GM12892 (cell line): Measurements from ENCODE around the gene CRTAC1.

Experiments
- DNase-seq: peaks from one replicate; pipeline ENCODE4 v3.0.0; 2011; ENCODE audit not compliant: insufficient read length
- FAIRE-seq: peaks from 2 replicates; lab custom pipeline; 2011; peaks lifted over from hg19 to GRCh38; lab: Jason Lieb, UNC
- POLR2A ChIP-seq: IDR thresholded peaks from 2 replicates; pipeline ENCODE4 v1.6.1; 2011; ENCODE audit warnings: low read depth, low read length, control low read depth
- POLR2AphosphoS5 ChIP-seq: IDR thresholded peaks from 2 replicates; pipeline ENCODE4 v1.6.1; 2011; ENCODE audit warnings: low read depth, low read length, control low read depth
- TAF1 ChIP-seq: IDR thresholded peaks from 2 replicates; pipeline ENCODE4 v1.6.1; 2011; ENCODE audit warnings: low read depth, mild to moderate bottlenecking, control low read depth, low read length, borderline replicate concordance

The CRTAC1 gene

GRCh38 chr10:97830064-97830463 lies 200.4 kb downstream of the CRTAC1 start:
- FAIRE-seq (no peak), DNase-seq (no peak)
- TF ChIP-seq TAF1 (no peak), POLR2A (no peak), POLR2AphosphoS5 (no peak)

- no peak for FAIRE-seq
- DNase-seq: no peak
- TF ChIP-seq TAF1 (no peak), POLR2AphosphoS5 (no peak), POLR2A (no peak)
Observed at GRCh38 chr10:97828721-97829120, 201.7 kb downstream of the CRTAC1 start.

- DNase-seq (no peak), FAIRE-seq (no peak)
Observed at GRCh38 chr10:97827702-97828291, 202.6 kb downstream of the CRTAC1 start.

GRCh38 chr10:97826892-97827291 lies 203.5 kb downstream of the CRTAC1 start:
- FAIRE-seq (no peak), DNase-seq (no peak)
- no peak for TF ChIP-seq TAF1
- no peak for TF ChIP-seq POLR2A
- TF ChIP-seq POLR2AphosphoS5: no peak

More at GRCh38 chr10:97827702-97828291, 202.6 kb downstream of the CRTAC1 start:
- TF ChIP-seq POLR2AphosphoS5 (no peak), TAF1 (no peak), POLR2A (no peak)

GRCh38 chr10:97825020-97825760 lies 205.2 kb downstream of the CRTAC1 start:
- no peak for FAIRE-seq
- no peak for DNase-seq
- TF ChIP-seq POLR2AphosphoS5 (no peak), TAF1 (no peak), POLR2A (no peak)

GRCh38 chr10:97823734-97824133 lies 206.7 kb downstream of the CRTAC1 start:
- DNase-seq: no peak
- no peak for TF ChIP-seq POLR2A
- no peak for TF ChIP-seq POLR2AphosphoS5
- TF ChIP-seq TAF1: no peak
- no peak for FAIRE-seq

GRCh38 chr10:97822261-97822687 lies 208.1 kb downstream of the CRTAC1 start:
- FAIRE-seq (no peak), DNase-seq (no peak)
- no peak for TF ChIP-seq TAF1
- no peak for TF ChIP-seq POLR2AphosphoS5
- no peak for TF ChIP-seq POLR2A

- no peak for DNase-seq
- no peak for FAIRE-seq
- TF ChIP-seq POLR2A: no peak
- TF ChIP-seq POLR2AphosphoS5: no peak
- no peak for TF ChIP-seq TAF1
Observed at GRCh38 chr10:97821308-97822038, 208.9 kb downstream of the CRTAC1 start.

GRCh38 chr10:97820096-97820704 lies 210.2 kb downstream of the CRTAC1 start:
- TF ChIP-seq POLR2AphosphoS5 (no peak), TAF1 (no peak), POLR2A (no peak)
- DNase-seq (no peak), FAIRE-seq (no peak)

- TF ChIP-seq POLR2AphosphoS5 (no peak), TAF1 (no peak), POLR2A (no peak)
- FAIRE-seq (no peak), DNase-seq (no peak)
Observed at GRCh38 chr10:97818572-97818971, 211.8 kb downstream of the CRTAC1 start.

- TF ChIP-seq POLR2A: no peak
- TF ChIP-seq TAF1: no peak
- no peak for TF ChIP-seq POLR2AphosphoS5
- FAIRE-seq: no peak
- DNase-seq: no peak
Observed at GRCh38 chr10:97816609-97817008, 213.8 kb downstream of the CRTAC1 start.
